Endothelial cell of umbilical vein (primary cell): ENCODE measurements around the gene HSFX3. TPM values are rescaled to one million over a fixed set of nuclear protein-coding genes. Genes with fewer than 3 reads are reported as not detected.
A peak's percentile ranks its signal among the peaks of the same experiment; 100 is the strongest.
"Not testable (repeated sequence)": the region's sequence is repeated elsewhere in the genome, so short reads cannot be mapped to it uniquely, and the experiment has no call there.

Source experiments
- BruUV-seq: library from RNA; stranded (reverse); fragments of 400-500 nt; replicated peaks from 2 replicates; lab custom pipeline; 2021; lab: Mats Ljungman, UMichigan
- CTCF ChIA-PET: fragments of 300-600, 350-600 bp; sonication (Branson Sonifier 250); formaldehyde crosslinking; loops from one replicate; lab custom pipeline; 2021; ENCODE audit warnings: antibody characterized with exemption, inconsistent platforms; lab: Charles Lee
- POLR2A ChIA-PET: fragments of 300-600, 350-600 bp; sonication (Branson Sonifier 250); formaldehyde crosslinking; loops from one replicate; lab custom pipeline; 2021; ENCODE audit warnings: antibody characterized with exemption, inconsistent platforms; lab: Charles Lee
- DNase-seq: peaks from one replicate; pipeline ENCODE4 v3.0.0-alpha.2; 2011; ENCODE audit warnings: low read depth, low spot score
- FAIRE-seq: peaks from 2 replicates; lab custom pipeline; 2011; peaks lifted over from hg19 to GRCh38; lab: Jason Lieb, UNC
- H2AFZ ChIP-seq: 2 replicates; pipeline ENCODE4 v1.6.0; 2012; ENCODE audit warnings: low read depth, low read length, control low read depth, inconsistent platforms
- H3K27ac ChIP-seq: 2 replicates; pipeline ENCODE4 v1.5.1; 2011; ENCODE audit warnings: low read depth, mild to moderate bottlenecking, control low read depth, low read length, moderate library complexity; ENCODE audit not compliant: insufficient read depth
- H3K27me3 ChIP-seq, 2 experiments: 2 replicates each; pipeline versions ENCODE4 v1.6.0 to v1.6.1; 2011; ENCODE audit warnings: low read length in 2 of 2, mixed read lengths in 1 of 2; ENCODE audit not compliant: control insufficient read depth in 2 of 2, insufficient read depth in 2 of 2
- H3K36me3 ChIP-seq, 2 experiments: 2 replicates in 1 of 2; 3 replicates in 1 of 2; pipeline ENCODE4 v1.5.1; 2011; ENCODE audit warnings: low read length in 2 of 2, mild to moderate bottlenecking in 1 of 2, moderate library complexity in 1 of 2; ENCODE audit not compliant: control insufficient read depth in 2 of 2, insufficient read depth in 2 of 2; ENCODE audit errors: extremely low read depth in 1 of 2
- H3K4me1 ChIP-seq: 3 replicates; pipeline ENCODE4 v1.5.1; 2011; ENCODE audit warnings: mild to moderate bottlenecking, low read length; ENCODE audit not compliant: control insufficient read depth, insufficient read depth; ENCODE audit errors: extremely low read depth
- H3K4me2 ChIP-seq: 2 replicates; pipeline ENCODE4 v1.6.1; 2011; ENCODE audit warnings: low read length, control low read depth, mixed read lengths; ENCODE audit not compliant: insufficient read depth
- H3K4me3 ChIP-seq, 3 experiments: fragments of 200-600 bp in 1 of 3; sonication (generic), shearing (Covaris generic) in 1 of 3; replicated peaks in 1 of 3; 2 replicates each; pipeline ENCODE4 v1.5.1; 2011 to 2016; ENCODE audit warnings: control low read depth in 3 of 3, low read length in 3 of 3, mild to moderate bottlenecking in 2 of 3, inconsistent platforms in 1 of 3, low read depth in 1 of 3, moderate library complexity in 1 of 3; ENCODE audit not compliant: insufficient read depth in 1 of 3
- H3K79me2 ChIP-seq: 2 replicates; pipeline ENCODE4 v1.6.0; 2012; ENCODE audit warnings: low read length, inconsistent platforms; ENCODE audit not compliant: control insufficient read depth, insufficient read depth
- H3K9ac ChIP-seq: replicated peaks from 2 replicates; pipeline ENCODE3; 2011; ENCODE audit warnings: low read length, control low read depth; ENCODE audit not compliant: insufficient read depth; ENCODE audit errors: extremely low read depth
- H3K9me1 ChIP-seq: replicated peaks from 3 replicates; pipeline ENCODE4 v1.6.0; 2011; ENCODE audit warnings: mild to moderate bottlenecking, low read length; ENCODE audit not compliant: control insufficient read depth, insufficient read depth; ENCODE audit errors: extremely low read depth
- H3K9me3 ChIP-seq: replicated peaks from 2 replicates; pipeline ENCODE4 v1.5.1; 2012; ENCODE audit warnings: low read length, inconsistent platforms; ENCODE audit not compliant: control insufficient read depth, insufficient read depth
- H4K20me1 ChIP-seq: replicated peaks from 2 replicates; pipeline ENCODE3; 2011; ENCODE audit warnings: mild to moderate bottlenecking, low read length; ENCODE audit not compliant: control insufficient read depth, insufficient read depth; ENCODE audit errors: extremely low read depth
- MYC ChIP-seq: IDR thresholded peaks from one replicate; pipeline ENCODE4 v1.6.1; 2011; ENCODE audit warnings: mild to moderate bottlenecking, low read depth, low read length
- POLR2AphosphoS5 ChIP-seq: IDR thresholded peaks from 2 replicates; pipeline ENCODE4 v1.6.1; 2012; ENCODE audit warnings: low read depth, mild to moderate bottlenecking, control low read depth, low read length, moderate library complexity; ENCODE audit not compliant: insufficient read depth
- dilution Hi-C: fragments of 300-500 bp; cut with MboI; formaldehyde crosslinking; loops from one replicate; pipeline ENCODE4 v1.15.0; 2019; ENCODE audit warnings: low sequenced_read_pairs; ENCODE audit not compliant: extremely low pct_ligation_motif_present
- intact Hi-C: fragments of 100-400 bp; cut with micrococcal nuclease; formaldehyde crosslinking; loops from one replicate; pipeline ENCODE4 v1.10.0; 2022
- polyA plus RNA-seq, 4 experiments: library from polyadenylated mRNA; depleted of rRNA in 3 of 4; stranded (reverse) in 3 of 4; unstranded in 1 of 4; fragments of >200 nt; gene quantifications; 2 replicates each; pipeline versions ENCODE4 v1.2.1 to v1.2.3, GENCODE V29; 2011 to 2012; ENCODE audit warnings: missing spikeins in 1 of 4
- total RNA-seq: library from RNA; stranded (reverse); gene quantifications from 2 replicates; pipeline ENCODE4 v1.2.3, GENCODE V29; 2021

HSFX3 gene
- total and polyA plus RNA-seq, 2 donors (not counting 3 experiments of a cell fraction or from before 2014, with no cell fraction given), result not detected

GRCh38 chrX:149563359-149563758, 13.6 kb upstream of the HSFX3 start:
- Histone ChIP-seq H3K4me2 (no peak overlapping the region), H3K4me3 (no peak overlapping the region), H3K4me1 (no peaks in the 10 kb centered on the region), H3K27me3 (no peaks in the 10 kb centered on the region), H3K79me2 (no peaks in the 10 kb centered on the region), H3K9me3 (no peaks in the 10 kb centered on the region), H3K36me3 (no peaks in the 10 kb centered on the region), H4K20me1 (no peaks in the 10 kb centered on the region), H3K9me1 (no peaks in the 10 kb centered on the region), H3K9ac (no peak overlapping the region), H3K27ac (no peak overlapping the region), H2AFZ (no peak overlapping the region)
- POLR2A ChIA-PET, result no interaction called here
- BruUV-seq, result no TSS peak
- dilution Hi-C loops (no loop called here), intact Hi-C loops (no loop called here)
- TF ChIP-seq MYC (no peak), POLR2AphosphoS5 (no peak)
- FAIRE-seq (no peak), DNase-seq (no peak)
- CTCF ChIA-PET, result no interaction called here

GRCh38 chrX:149555251-149555650, 5.5 kb upstream of the HSFX3 start:
- intact Hi-C loops, H3K27ac ChIP-seq, H3K9me1 ChIP-seq, H3K36me3 ChIP-seq, H3K9ac ChIP-seq, dilution Hi-C loops, CTCF ChIA-PET, H4K20me1 ChIP-seq, H3K27me3 ChIP-seq, H3K4me2 ChIP-seq, H3K79me2 ChIP-seq, FAIRE-seq, POLR2A ChIA-PET, DNase-seq, BruUV-seq, H2AFZ ChIP-seq, H3K9me3 ChIP-seq, H3K4me3 ChIP-seq, H3K4me1 ChIP-seq: not testable (repeated sequence)

DNA sequence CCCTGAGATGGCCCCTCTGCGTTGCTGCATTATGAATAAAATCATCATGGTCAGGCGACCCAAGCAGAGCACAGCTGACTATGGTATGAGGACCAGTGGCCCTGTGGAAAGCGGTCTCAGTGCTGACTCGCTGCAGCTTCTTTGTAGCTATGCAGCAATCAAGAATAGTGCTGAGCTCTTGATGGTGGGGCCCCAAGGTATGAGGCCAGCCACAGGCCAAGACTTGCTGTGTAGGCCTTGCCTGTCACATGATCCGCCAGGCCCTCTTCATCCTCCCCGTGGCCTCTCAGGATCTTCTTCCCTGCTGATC, 2.2 kb upstream of the HSFX3 start:
- H2AFZ ChIP-seq, intact Hi-C loops, H3K9me3 ChIP-seq, H3K4me2 ChIP-seq, POLR2A ChIA-PET, H3K4me1 ChIP-seq, H3K79me2 ChIP-seq, H3K9ac ChIP-seq, H3K36me3 ChIP-seq, H3K27ac ChIP-seq, H3K9me1 ChIP-seq, dilution Hi-C loops, BruUV-seq, H4K20me1 ChIP-seq, CTCF ChIA-PET, H3K27me3 ChIP-seq, DNase-seq, H3K4me3 ChIP-seq: not testable (repeated sequence)
- FAIRE-seq, result peak; percentile 85

GRCh38 chrX:149551245-149551938, 1.7 kb upstream of the HSFX3 start:
- not testable (repeated sequence) for DNase-seq

More at GRCh38 chrX:149551245-149551938, 1.7 kb upstream of the HSFX3 start:
- H2AFZ ChIP-seq, H3K79me2 ChIP-seq, CTCF ChIA-PET, H3K36me3 ChIP-seq, H3K27ac ChIP-seq, dilution Hi-C loops, H3K9me3 ChIP-seq, H4K20me1 ChIP-seq, H3K9ac ChIP-seq, H3K4me3 ChIP-seq, H3K9me1 ChIP-seq, POLR2A ChIA-PET, H3K4me2 ChIP-seq, FAIRE-seq, H3K27me3 ChIP-seq, H3K4me1 ChIP-seq, intact Hi-C loops, BruUV-seq: not testable (repeated sequence)
